Sigmoid colon (tissue), 4 donors: ENCODE results near the gene IQGAP2.

Experiments
- CTCF ChIP-seq, 4 experiments: fragments of 450-650 bp in 3 of 4; fragments of 200-600 bp in 1 of 4; IDR thresholded peaks; one replicate each; pipeline ENCODE4 v1.5.1; 2016 to 2019; ENCODE audit warnings: antibody characterized with exemption in 4 of 4, mild to moderate bottlenecking in 3 of 4, moderate library complexity in 2 of 4
- EP300 ChIP-seq, 4 donors: sonication (generic); formaldehyde crosslinking; IDR thresholded peaks; one replicate each; pipeline ENCODE4 v1.6.1; 2017; ENCODE audit warnings: antibody characterized with exemption in 4 of 4
- POLR2A ChIP-seq, 2 donors: fragments of 450-650 bp; IDR thresholded peaks; one replicate each; pipeline ENCODE4 v1.6.1; 2016; ENCODE audit warnings: antibody characterized with exemption in 2 of 2, mild to moderate bottlenecking in 2 of 2, moderate library complexity in 2 of 2
- POLR2AphosphoS5 ChIP-seq, 4 donors: sonication (generic); formaldehyde crosslinking; IDR thresholded peaks; one replicate each; pipeline ENCODE4 v1.6.1; 2017; ENCODE audit warnings: antibody characterized with exemption in 4 of 4

GRCh38 chr5:76723266-76723665, 320.2 kb downstream of the IQGAP2 start:
- TF ChIP-seq CTCF (IDR thresholded peaks at IDR 0.05) (no peak), POLR2A (IDR thresholded peaks at IDR 0.05) (no peak), POLR2AphosphoS5 (IDR thresholded peaks at IDR 0.05) (no peak), EP300 (IDR thresholded peaks at IDR 0.05) (no peak)
